LNCaP clone FGC (cell line): Measurements from ENCODE around the gene ATP11C.

ENCODE experiments used
- DNase-seq: peaks from one replicate; pipeline ENCODE4 v3.0.0-alpha.2; 2011; ENCODE audit warnings: low read depth
- H3K4me3 ChIP-seq: 2 replicates; pipeline ENCODE4 v1.5.1; 2011; ENCODE audit warnings: mild to moderate bottlenecking, low read depth, low read length, control low read depth
- CTCF ChIP-seq: IDR thresholded peaks from 2 replicates; pipeline ENCODE4 v1.5.1; 2012; ENCODE audit warnings: mild to moderate bottlenecking; ENCODE audit not compliant: control insufficient read depth, insufficient read depth; ENCODE audit errors: extremely low read depth

Gene ATP11C

GRCh38 chrX:139783030-139783429 is 149.8 kb downstream of the ATP11C start:
- H3K4me3 ChIP-seq = no peak overlapping the region
- DNase-seq = no peak
- no peak for TF ChIP-seq CTCF

- DNase-seq = no peak
- H3K4me3 ChIP-seq = no peak overlapping the region
- no peak for TF ChIP-seq CTCF
These were observed 156.3 kb downstream of the ATP11C start for GRCh38 chrX:139776599-139776998.

GRCh38 chrX:139770366-139770765 is 162.5 kb downstream of the ATP11C start:
- no peak for DNase-seq
- no peak for TF ChIP-seq CTCF
- no peak overlapping the region for H3K4me3 ChIP-seq

- no peak overlapping the region for H3K4me3 ChIP-seq
- no peak for TF ChIP-seq CTCF
- DNase-seq = no peak
These were observed 166.3 kb downstream of the ATP11C start for GRCh38 chrX:139766545-139766983.

- no peak for DNase-seq
- TF ChIP-seq CTCF = no peak
- H3K4me3 ChIP-seq = no peak overlapping the region
These were observed 170.3 kb downstream of the ATP11C start for GRCh38 chrX:139762400-139763183.

GRCh38 chrX:139759637-139760036 is 173.2 kb downstream of the ATP11C start:
- DNase-seq = no peak
- H3K4me3 ChIP-seq = no peak overlapping the region
- peak; percentile 67 for TF ChIP-seq CTCF

- no peak overlapping the region for H3K4me3 ChIP-seq
- no peak for DNase-seq
- no peak for TF ChIP-seq CTCF
These were observed 174.0 kb downstream of the ATP11C start for GRCh38 chrX:139758809-139759208.
